IPS-15b (cell line): Measurements from ENCODE around the gene DLGAP1.

Experiments used
- H3K27me3 ChIP-seq: one replicate; pipeline ENCODE4 v1.6.1; 2013; ENCODE audit warnings: low read length; ENCODE audit not compliant: control insufficient read depth, insufficient read depth
- H3K36me3 ChIP-seq: one replicate; pipeline ENCODE4 v1.6.1; 2013; ENCODE audit warnings: low read length; ENCODE audit not compliant: control insufficient read depth, insufficient read depth
- H3K4me1 ChIP-seq: one replicate; pipeline ENCODE4 v1.6.1; 2013; ENCODE audit warnings: mild to moderate bottlenecking, low read length; ENCODE audit not compliant: control insufficient read depth, insufficient read depth
- H3K4me3 ChIP-seq: one replicate; pipeline ENCODE4 v1.5.1; 2013; ENCODE audit warnings: low read depth, low read length
- H3K9ac ChIP-seq: one replicate; pipeline ENCODE4 v1.6.1; 2013; ENCODE audit warnings: low read depth, mild to moderate bottlenecking, low read length
- H3K9me3 ChIP-seq: one replicate; pipeline ENCODE4 v1.6.1; 2013; ENCODE audit warnings: mild to moderate bottlenecking, low read length; ENCODE audit not compliant: control insufficient read depth, insufficient read depth

Gene DLGAP1

GRCh38 chr18:3667255-3668137 lies 787.6 kb downstream of the DLGAP1 start:
- H3K27me3 ChIP-seq = no peaks in the 10 kb centered on the region
- H3K36me3 ChIP-seq = no peaks in the 10 kb centered on the region
- no peak overlapping the region for H3K4me3 ChIP-seq
- peaks cover 18% of the 10 kb centered on the region for H3K4me1 ChIP-seq
- no peaks in the 10 kb centered on the region for H3K9me3 ChIP-seq
- H3K9ac ChIP-seq = no peak overlapping the region

DNA sequence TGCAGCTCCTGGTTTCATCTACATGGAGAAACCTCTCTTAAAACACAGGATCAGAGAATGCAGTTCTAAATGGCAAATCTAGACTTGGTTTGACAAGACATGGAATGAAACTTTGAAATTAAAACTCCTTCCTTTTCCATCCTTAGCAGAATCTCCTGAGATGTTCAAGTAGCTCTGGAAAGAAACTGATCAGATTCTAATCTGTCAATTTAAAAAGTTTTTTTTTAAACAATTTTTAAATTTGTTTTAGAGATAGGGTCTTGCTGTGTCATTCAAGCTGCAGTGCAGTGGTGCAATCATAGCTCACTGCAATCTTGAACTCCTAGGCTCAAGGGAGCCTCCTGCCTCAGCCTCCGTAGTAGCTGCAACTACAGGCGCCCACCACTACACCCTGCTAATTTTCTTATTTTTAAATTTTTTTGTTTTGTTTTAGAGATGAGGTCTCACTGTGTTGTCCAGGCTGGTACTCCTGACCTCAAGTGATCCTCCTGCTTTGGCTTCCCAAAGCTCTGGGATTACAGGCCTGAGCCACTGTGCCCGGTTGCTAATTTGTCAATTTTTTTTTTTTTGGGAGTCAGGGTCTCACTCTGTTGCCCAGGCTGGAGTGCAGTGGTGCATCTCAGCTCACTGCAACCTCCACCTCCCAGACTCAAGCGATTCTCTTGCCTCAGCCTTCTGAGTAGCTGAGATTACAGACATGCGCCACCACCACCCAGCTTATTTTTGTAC lies 788.4 kb downstream of the DLGAP1 start:
- peaks cover 18% of the 10 kb centered on the region for H3K4me1 ChIP-seq

DNA sequence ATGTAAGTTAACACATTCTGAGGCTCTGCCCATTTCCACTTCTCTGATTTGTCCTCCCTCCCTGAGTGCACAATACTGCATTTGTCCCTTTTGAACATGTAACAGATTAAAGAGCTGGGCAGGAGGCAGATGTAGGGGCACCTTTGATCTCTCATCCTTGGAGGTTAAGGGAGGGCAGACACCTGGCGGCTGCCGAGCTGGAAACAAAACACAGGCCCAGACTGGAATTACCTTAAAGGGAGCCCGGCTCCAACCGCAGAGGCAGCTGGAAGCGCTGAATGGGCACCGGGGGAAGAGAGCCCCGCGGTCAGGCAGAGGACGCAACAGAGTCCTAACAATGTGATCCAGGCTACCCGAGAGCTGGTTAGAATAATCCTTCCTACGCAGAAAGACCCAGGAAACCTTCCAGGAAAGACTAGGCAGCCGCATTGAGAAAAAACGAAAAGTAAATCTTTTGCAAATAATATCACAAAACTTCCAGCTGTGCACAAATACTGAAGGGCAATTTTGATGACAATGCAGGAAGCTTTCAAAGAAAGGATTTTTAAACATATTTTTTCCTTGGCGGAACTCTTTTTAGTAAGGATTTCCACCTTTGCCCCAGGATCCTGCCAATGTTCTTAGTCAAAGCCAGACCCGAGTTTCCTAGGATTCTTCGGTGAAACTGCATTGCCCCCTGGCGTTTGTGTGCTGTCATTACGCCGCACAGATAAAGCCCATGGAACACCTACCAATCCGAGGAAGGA lies 789.2 kb downstream of the DLGAP1 start:
- peak overlapping the region; percentile 20 for H3K4me3 ChIP-seq
- H3K36me3 ChIP-seq = no peaks in the 10 kb centered on the region
- H3K27me3 ChIP-seq = no peaks in the 10 kb centered on the region
- H3K9me3 ChIP-seq = no peaks in the 10 kb centered on the region
- H3K4me1 ChIP-seq = peaks cover 18% of the 10 kb centered on the region
- H3K9ac ChIP-seq = no peak overlapping the region

More for the DNA sequence above, 788.4 kb downstream of the DLGAP1 start:
- no peaks in the 10 kb centered on the region for H3K9me3 ChIP-seq
- H3K4me3 ChIP-seq = no peak overlapping the region
- no peaks in the 10 kb centered on the region for H3K36me3 ChIP-seq
- no peaks in the 10 kb centered on the region for H3K27me3 ChIP-seq
- H3K9ac ChIP-seq = no peak overlapping the region

- H3K4me3 ChIP-seq = peak overlapping the region; percentile 20
- no peaks in the 10 kb centered on the region for H3K9me3 ChIP-seq
- H3K27me3 ChIP-seq = no peaks in the 10 kb centered on the region
- H3K36me3 ChIP-seq = no peaks in the 10 kb centered on the region
- no peak overlapping the region for H3K9ac ChIP-seq
- H3K4me1 ChIP-seq = peaks cover 18% of the 10 kb centered on the region
Measured at GRCh38 chr18:3665204-3665603, 789.9 kb downstream of the DLGAP1 start.

DNA sequence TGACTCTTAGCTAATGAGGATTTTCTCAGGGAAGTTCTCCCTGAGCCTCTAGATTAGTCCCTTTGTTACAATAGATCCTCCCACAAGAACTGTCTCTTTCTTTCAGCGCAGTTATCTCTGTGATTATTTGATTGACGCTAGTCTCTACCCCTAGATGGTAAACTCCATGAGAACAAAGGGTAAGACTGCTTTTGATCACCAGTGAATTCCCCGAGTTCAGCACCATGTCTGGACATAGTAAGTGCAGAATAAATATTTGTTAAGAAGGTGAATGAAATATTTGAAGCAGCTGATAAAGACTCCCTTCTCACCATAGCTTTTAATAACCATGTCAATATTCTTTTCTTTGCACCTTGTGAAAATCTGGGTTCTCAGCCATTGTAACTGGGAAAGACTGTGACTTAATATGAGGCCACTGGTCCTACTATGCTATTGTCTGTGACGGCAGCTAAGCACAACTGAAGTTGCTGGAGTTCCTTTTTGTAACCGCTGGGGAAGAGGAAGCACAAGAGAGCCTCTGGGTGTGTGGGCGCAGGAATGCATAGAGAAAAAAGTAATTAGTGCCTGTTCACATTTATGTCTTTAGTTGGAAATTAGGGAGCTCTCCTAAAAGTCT lies 790.4 kb downstream of the DLGAP1 start:
- no peak overlapping the region for H3K9ac ChIP-seq
- H3K4me1 ChIP-seq = peaks cover 18% of the 10 kb centered on the region
- no peaks in the 10 kb centered on the region for H3K9me3 ChIP-seq
- H3K27me3 ChIP-seq = no peaks in the 10 kb centered on the region
- H3K36me3 ChIP-seq = no peaks in the 10 kb centered on the region
- H3K4me3 ChIP-seq = no peak overlapping the region

GRCh38 chr18:3663870-3664512 lies 791.1 kb downstream of the DLGAP1 start:
- no peaks in the 10 kb centered on the region for H3K36me3 ChIP-seq
- H3K27me3 ChIP-seq = no peaks in the 10 kb centered on the region
- H3K9me3 ChIP-seq = no peaks in the 10 kb centered on the region
- peaks cover 18% of the 10 kb centered on the region for H3K4me1 ChIP-seq
- no peak overlapping the region for H3K4me3 ChIP-seq
- H3K9ac ChIP-seq = no peak overlapping the region

DNA sequence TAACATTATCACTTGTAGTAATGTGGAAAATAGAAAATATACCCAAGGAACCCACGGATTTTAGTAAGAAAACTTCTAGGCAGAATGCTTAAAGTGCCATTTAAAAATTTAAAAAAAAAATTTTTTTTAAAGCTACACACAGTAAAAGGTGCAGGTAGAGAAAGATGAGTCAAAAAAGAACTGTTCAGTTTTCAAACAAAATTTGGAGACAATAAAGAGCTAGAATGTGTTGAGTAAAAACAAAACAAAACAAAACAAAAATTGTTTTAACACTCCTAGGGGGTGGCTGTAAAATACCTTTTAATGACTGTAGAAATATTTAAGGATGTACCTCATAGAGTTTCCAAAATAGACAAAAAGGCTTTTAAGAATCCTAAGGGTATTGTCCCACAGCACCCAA lies 793.1 kb downstream of the DLGAP1 start:
- Histone ChIP-seq H3K9ac (no peak overlapping the region), H3K4me3 (no peak overlapping the region), H3K27me3 (no peaks in the 10 kb centered on the region), H3K4me1 (peaks cover 18% of the 10 kb centered on the region), H3K36me3 (no peaks in the 10 kb centered on the region), H3K9me3 (no peaks in the 10 kb centered on the region)

- Histone ChIP-seq H3K9ac (no peak overlapping the region), H3K27me3 (no peaks in the 10 kb centered on the region), H3K9me3 (no peaks in the 10 kb centered on the region), H3K4me1 (peaks cover 16% of the 10 kb centered on the region), H3K4me3 (no peak overlapping the region), H3K36me3 (no peaks in the 10 kb centered on the region)
Measured at GRCh38 chr18:3660739-3661515, 794.2 kb downstream of the DLGAP1 start.

- Histone ChIP-seq H3K27me3 (no peaks in the 10 kb centered on the region), H3K4me3 (no peak overlapping the region), H3K36me3 (no peaks in the 10 kb centered on the region), H3K9me3 (no peaks in the 10 kb centered on the region), H3K9ac (no peak overlapping the region), H3K4me1 (no peaks in the 10 kb centered on the region)
Measured at GRCh38 chr18:3658529-3658928, 796.6 kb downstream of the DLGAP1 start.

DNA sequence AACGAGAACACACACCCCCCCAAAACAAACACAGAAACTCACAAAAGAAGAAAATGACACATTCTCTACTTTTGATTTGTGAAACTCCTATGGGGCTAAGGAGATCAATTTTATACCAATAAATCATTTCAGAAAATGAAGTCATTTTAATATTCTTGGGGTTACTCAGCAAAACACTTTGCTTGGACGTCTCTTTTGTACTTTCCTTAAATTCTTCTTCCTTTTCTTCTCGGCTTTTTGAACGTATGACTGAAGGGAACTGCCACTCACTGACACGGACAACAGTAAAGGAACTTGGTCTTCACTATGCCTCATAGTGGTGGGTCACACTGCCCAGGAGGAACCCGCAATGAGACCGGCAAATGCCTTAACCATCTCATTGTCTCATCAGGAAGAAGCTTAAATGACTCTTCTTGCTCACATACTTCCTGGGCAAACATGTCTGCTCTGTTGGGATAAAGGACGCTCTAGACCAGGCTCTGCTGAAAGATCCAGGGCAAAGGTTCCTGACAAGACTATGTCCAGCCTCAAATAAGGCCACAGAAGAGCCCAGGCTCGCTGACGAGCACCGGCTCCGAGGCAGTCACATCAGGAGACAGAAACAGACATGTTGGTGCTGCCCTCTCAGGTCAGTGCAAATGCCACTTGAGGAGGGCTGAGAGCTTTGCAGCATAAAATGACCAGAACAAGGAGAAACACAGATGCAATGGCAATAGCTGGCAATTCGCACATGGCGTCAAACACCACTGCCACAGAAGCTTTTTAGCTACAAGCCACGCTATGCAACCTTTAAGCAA lies 799.7 kb downstream of the DLGAP1 start:
- H3K9me3 ChIP-seq = no peaks in the 10 kb centered on the region
- no peaks in the 10 kb centered on the region for H3K27me3 ChIP-seq
- H3K4me3 ChIP-seq = no peak overlapping the region
- no peaks in the 10 kb centered on the region for H3K36me3 ChIP-seq
- no peaks in the 10 kb centered on the region for H3K4me1 ChIP-seq
- no peak overlapping the region for H3K9ac ChIP-seq
